NCI-H1105 (cell line): ENCODE data around the gene PRKCD.

Experiments
- DNase-seq: peaks from one replicate; lab custom pipeline; 2025; lab: John Stamatoyannopoulos, UW

Gene PRKCD

DNA sequence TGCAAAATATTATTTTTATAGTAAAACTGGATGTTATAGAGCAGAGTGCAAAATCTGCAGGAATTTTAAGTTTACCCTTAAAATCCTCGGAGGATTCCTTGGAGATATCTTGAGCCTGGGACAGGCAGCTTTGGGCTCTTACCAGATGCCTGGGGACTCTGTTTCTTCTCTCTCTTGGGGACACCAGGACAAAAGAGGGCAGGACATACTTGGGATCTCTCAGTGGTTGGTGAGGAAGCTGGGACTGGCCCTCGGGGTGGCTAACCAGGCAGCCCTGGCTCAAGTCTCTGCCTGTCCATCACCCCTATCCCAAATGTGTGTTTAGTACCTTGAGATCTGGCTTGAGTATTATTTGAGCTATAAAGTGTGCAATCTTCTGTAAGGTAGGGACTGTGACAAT is 56.2 kb downstream of the PRKCD start:
- DNase-seq: no peak

DNA sequence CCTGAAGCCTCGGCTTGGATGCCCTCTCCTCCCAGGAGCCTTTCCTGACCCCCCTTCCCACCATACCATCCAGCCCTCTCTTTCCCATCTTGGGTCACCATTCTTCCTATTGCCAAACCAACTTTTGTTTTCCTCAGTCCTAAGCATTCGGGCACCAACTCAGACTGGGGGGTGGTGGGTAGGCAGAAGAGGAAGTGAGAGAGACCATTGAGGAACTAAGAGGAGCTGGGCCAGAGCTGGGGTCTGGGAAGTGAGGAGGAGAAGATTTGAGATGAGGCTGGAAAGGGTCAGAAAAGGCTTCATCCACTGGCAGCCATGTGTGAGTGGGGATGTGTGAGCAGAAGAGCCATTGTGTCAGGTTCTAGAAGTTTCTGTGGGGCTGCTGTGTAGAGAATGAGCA is 57.1 kb downstream of the PRKCD start:
- DNase-seq: no peak

DNA sequence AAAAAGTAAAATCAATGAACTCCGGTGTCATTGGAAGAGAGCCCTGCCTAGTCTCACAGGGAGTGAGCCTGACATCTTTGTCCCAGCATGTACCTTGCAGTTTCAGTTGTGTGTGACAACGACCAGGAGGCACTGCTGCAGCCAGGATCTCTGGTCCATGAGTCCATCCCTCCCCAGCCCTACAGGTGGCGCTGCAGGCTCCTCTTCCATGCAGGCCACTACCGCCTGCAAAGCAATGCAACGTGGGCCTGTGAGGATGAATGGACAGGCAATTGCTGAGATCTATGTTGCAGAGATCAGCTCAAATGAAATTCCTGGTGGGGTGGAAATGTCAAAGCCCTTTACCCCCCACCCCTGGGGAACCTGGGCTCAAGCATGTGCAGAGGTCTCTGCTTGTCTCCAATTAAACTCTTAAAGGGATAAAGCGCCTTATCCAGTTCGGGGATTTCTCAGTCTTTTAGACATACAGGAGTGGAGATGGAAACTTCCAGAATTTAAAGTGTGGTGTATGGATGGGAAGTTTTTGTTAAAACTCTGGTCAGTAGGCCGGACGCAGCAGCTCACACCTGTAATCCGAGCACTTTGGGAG is 59.0 kb downstream of the PRKCD start:
- peak; percentile 2 for DNase-seq

DNA sequence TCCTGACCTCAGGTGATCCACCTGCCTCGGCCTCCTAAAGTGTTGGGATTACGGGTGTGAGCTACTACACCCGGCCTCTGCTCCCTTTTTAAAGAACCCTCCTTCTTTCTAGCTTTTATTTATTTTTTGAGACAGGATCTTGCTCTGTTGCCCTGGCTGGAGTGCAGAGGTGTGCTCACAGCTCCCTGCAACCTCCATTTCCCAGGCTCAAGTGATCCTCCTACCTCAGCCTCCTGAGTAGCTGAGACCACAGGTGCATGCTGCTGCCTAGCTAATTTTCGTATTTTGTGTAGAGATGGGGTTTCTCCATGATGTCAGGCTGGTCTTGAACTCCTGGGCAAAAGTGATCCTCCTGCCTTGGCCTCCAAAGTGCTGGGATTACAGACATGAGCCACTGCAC is 60.3 kb downstream of the PRKCD start:
- DNase-seq: no peak

DNA sequence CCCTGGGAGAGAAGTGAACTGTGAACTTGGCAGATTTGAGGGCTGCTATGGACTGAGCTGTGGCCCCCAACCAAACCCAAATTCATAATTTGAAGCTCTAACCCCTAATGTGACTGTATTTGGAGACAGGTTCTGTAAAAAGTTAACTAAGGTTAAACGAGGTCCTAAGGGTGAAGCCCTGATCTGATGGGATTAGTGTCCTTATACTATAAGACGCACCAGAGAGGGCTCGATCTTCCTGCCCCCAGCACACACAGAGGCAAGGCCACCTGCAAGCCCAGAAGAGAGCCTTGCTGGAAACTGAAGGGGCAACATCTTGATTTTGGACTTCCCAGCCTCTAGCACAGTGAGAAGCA is 60.8 kb downstream of the PRKCD start:
- no peak for DNase-seq

DNA sequence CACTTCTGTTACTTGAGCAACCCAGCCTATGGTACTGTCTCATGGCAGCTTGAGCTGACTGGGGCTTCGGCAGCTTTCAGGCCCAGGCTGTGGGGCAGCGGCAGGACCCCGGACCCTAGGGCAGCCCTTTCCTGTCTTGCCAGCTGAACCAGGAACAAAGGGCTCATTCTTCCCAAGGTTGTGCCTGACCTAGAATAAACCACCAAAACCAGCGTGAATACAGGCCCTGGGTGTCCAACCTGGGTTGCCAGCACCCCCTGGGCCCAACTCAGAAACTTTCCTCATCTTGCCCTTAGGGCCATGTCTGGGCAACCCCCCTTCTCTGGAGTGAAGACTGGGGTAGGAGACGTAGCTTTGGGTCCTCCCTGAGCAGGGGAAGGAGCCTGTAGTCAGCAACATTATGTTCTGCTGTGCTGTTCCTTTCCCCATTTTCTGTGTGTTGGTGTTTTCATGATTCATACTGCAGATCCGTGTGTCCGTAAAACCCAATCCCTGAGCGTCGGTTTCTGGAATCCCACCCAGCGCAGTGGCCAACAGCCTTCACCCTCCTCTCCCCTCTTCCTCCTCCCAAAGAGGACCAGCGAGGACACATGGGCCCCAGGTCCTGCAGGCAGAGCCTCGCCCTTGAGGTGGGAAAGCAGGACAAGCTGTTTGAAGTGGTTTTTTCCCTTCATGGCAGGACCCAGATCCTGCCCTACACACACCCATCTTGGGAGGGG is 61.3 kb downstream of the PRKCD start:
- no peak for DNase-seq

DNA sequence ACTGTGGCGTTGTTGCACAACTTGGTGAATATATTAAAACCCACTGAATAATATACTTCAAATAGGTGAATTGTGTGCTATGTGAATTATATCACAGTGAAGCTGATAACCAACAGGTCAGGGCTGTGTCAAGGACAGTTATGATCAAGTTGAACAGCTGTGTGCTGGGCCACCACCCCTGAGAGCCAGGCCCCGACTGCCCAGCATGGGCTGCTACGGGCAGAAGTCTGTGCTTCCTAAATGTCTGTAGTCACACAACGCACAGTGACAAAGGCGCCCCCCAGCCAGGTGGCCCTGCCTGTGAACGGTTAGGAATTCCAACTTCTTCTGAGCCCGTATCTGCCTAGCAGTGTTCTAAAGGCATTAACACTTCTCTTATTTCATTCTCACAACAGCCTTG is 62.0 kb downstream of the PRKCD start:
- no peak for DNase-seq

DNA sequence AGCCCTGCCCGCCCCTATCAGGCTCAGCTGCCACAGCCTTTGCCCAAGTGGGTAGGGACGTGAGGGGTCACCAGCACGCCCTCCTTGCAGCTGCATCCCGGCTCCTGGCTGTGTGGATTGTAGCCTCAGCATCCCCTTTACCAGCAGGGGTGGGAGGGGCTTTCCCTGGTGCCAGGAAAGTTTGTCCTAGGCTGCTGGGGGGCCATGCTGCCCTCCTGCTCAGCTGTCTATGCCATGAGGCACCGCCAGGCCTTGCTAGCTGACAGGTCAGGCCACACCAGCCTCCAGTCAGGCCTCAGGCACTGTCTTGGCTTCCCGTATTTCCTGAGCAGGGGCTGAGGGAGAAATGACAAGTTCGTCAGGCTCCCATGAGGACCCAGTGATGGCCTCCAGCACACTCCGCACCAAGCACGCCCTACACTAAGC is 62.5 kb downstream of the PRKCD start:
- no peak for DNase-seq

DNA sequence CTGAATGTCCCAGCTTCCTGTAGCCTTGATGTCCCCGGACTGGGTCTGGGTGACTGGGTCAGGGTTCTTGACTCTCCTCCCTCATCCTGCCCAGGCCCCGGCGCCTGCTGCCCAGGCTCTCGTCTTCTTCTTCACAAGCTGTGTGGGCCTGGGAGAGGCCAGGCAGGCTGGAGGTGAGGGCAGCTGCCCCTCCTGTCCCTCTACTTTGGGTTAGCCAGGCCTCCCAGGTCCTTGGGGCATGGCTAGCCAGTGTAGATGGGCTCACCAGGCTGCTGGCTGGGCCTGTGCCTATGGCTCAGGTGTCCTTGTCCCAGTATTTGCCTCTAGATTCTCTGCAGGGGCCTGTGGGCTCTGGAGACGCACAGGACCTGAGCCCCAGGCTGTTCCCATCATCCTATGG is 63.0 kb downstream of the PRKCD start:
- DNase-seq: no peak

DNA sequence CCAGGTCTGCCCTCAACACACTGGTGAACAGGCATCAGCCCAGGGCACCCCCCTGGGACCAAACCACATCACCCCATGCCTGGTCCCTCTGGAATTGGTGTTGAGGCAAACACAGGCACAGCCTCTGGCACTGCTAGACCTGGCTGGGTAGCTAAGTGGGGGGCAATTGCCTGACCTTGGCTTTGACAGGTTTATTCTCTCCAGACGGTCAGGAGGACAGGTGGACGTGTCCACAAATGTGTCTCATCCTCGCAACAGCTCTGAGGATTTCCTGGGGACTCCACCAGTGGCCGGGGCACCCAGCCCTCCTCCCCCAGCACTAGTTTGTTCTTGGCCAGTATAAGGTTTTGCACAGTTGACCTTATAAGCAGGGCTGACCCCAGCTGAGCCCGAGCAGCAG is 63.5 kb downstream of the PRKCD start:
- no peak for DNase-seq

DNA sequence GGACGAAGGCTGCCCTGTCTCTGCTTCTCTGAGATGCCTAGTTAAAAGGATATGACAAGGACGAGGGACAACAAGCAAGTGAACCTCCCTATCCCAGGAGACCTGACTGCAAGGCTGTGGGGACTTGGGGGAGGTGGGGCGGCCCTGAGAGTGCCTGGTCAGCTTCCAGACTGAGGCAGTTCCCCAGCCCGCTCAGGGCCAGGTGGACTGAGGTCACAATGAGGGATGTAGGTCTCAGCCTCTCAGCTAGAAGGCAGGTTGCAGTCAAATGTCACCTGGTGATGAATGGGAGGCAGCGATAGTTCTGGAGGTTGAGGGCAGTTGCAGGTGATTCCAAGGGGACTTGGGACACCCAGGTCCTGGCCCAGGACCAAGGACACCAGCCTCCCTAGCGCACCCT is 64.2 kb downstream of the PRKCD start:
- no peak for DNase-seq

DNA sequence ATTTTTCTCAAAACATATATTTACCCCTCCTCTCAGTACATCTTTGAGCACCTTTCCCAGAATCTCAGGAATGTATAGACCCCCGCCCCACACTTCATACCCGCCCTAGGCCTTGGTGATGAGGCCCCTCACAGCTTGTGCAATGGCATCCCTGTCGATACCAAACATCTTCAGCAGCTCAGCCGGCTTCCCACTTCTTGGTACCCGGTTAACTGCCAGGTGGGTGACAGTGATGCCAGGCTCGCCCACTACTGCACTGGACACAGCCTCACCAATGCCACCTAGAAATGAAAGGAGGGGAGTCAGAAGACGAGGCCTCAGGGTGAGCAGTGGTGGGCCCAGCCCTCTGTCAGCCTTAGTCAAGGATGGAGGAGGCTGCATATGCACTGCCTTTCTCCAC is 64.6 kb downstream of the PRKCD start:
- DNase-seq: no peak

DNA sequence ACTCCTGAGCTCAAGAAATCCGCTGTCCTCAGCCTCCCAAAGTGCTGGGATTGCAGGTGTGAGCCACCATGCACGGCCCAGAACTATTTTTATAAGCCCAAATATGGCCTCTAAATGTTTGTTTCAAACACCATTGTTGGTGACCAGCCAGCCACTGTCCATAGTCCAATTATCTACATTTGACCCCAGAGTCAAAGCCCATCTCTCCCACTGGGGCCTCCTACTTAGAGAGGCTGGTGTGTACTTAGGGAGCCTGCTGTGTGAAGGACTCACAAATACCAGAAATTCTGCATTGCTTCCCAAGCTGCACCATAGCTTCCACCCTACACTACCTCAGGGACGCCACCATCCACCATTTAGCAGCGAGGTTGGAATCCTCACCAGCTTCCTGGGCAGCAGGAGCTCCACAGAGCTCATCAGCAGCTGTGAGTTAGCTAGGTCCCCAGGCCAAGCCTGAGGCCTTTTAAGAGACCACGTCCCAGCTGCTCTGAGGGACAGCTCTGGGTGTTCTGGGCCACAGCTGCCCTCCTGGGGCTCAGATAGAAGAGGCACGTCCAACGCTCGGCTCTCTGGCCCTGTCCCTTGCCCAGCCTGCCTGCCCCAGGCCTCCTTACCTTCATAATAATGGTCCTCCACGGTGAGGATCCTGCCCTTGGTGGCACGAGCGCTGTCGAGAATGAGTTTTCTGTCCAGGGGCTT is 65.3 kb downstream of the PRKCD start:
- DNase-seq: no peak

DNA sequence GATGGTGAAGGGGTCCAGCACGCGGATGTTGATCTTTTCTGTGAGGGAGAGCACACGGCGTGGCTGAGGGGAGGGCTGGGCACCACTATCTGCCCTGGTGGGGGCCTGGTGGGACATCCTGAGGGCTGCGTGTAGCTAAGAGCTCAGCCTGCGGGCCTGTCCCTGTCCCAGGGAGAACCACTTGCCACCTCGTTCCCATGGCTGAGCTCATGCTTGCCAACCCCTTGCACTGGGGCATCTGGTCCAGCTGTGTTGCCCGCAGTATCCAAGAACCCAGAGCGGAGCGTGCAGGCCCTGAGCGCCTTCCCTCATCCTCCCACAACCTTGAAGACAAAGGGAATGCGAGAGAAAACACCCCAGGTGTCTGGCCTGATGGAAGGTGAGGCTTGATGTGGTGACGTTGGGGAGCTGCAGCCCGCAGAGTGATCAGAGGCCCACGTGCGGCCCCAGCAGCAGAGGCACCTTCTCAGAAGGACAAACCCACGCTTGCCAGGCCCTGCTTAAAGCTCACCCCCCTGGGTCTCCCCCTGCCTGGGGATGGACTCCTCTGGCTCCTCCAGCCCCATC is 65.9 kb downstream of the PRKCD start:
- DNase-seq: no peak

DNA sequence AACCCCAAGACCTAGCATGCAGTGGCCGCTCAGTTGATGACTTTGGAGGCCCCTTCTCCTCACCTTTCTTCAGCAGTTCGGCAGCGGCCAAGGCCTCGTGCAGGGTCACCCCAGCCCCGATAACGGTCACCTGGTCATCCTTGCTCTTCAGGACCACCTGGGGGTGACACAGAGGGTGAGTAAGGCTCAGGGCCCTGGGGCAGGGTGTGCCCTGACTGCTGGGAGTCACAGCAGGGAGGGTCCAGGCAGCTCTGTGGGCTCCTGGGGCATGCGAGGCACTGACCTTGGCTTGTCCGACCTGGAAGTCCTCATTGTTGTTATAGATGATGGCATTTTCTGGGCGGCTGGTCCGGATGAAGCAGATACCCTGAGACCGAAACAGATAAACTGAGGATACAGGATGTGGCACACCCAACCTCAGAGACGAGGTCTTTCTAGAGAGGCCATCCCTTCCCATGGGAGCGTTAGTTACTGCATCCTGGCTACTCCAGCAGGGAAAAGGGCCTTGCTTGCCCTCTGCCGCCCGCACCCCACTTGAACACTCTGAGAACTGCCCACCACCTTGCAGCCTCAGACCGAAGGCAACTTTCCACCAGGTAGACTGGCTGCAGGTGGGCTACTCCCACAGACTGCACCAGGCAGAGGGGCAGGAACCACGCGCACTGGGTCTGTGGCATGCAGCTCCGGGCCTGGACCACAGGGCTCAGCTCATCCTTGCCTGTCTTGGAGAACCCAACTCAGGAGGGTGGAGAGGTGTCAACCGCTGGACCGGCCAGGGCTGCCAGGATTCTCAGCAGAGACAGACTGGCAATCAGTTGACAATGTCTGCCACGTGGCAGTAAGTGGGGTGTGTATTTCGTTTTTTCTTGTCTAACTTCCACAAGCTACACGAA is 67.2 kb downstream of the PRKCD start:
- DNase-seq: no peak

DNA sequence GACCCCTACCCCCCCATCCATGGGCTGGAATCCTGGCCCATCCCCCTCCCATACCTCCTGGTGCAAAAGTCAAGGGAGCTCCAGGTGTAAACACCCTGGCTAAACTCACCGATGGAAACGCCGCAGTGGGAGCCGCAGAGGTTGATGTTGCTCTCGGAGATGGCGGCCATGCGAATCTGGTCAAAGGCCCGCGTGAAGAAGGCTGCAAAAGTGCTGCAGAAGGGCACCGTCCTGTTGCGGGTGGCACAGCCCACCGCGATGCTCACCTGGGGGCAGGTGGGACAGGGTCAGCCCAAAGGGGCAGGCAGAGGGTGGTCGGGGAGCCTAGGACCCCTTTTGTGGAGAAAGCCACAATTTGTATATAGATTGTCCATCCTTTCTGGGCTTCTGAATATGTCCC is 68.2 kb downstream of the PRKCD start:
- no peak for DNase-seq

DNA sequence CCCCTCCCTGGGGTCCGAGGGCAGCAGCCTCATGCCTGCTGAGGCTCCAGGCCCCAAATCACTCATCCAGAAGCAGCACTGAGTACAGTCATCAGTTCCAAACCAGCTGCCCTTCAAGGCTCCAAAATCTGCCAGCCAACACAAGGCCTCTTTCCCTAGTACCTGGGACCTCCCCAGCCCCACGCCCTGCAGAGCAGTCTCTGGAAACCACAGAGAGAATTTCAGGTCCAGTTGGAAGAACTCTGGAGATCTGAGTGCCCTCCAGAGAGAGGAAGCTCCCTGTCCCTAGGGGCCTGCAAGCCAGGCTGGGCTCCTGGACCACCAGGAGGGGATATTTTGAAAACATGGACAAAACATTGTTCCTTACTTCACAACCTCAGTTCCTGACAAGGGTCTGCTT is 68.6 kb downstream of the PRKCD start:
- DNase-seq: no peak

DNA sequence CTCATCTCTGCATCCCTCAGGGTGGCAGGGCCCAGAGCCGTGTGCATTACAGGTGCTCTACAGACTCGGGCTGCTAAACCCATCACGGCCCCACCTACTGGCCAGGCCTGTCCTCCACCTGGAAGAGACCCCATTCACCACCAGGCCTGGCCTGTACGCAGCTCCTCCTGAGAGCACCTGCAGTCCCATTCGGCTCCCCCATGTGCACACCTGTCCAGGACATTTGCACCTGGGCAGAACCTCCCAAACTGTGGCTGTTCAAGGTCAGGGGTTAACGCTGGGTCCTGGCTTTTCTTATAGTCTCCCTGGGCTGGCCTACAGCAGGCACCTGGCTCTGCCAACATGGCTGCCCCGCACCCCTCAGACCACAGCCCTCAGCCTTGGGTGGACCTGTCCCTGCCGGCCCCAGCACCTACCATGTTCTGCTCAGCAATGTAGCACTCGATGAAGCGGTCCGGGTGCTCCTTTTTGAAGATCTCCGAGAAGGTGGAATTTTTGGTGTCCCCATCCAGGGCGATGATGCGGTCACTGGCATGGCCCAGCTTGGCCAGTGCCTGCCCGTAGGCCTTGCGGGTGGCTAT is 69.1 kb downstream of the PRKCD start:
- no peak for DNase-seq

DNA sequence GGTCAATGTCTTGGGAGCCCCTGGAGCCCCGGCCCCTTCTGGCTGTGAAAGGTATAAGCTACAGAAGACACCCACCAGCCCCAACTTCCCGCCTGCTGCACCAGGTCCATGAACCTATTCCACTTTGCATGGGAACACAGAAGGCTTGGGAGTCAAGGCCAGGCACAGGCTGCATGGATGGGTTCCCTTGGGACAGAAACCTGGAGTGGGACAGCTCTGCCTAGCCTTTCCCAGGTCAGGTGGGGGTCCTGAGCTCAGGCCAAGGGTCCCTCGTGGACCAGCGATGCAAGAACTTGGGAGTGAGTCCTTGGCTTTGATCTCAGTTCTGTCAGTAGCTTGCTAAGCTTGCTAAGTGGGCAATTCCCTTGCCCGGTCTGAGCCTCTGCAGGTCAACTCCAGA is 69.8 kb downstream of the PRKCD start:
- DNase-seq: no peak

DNA sequence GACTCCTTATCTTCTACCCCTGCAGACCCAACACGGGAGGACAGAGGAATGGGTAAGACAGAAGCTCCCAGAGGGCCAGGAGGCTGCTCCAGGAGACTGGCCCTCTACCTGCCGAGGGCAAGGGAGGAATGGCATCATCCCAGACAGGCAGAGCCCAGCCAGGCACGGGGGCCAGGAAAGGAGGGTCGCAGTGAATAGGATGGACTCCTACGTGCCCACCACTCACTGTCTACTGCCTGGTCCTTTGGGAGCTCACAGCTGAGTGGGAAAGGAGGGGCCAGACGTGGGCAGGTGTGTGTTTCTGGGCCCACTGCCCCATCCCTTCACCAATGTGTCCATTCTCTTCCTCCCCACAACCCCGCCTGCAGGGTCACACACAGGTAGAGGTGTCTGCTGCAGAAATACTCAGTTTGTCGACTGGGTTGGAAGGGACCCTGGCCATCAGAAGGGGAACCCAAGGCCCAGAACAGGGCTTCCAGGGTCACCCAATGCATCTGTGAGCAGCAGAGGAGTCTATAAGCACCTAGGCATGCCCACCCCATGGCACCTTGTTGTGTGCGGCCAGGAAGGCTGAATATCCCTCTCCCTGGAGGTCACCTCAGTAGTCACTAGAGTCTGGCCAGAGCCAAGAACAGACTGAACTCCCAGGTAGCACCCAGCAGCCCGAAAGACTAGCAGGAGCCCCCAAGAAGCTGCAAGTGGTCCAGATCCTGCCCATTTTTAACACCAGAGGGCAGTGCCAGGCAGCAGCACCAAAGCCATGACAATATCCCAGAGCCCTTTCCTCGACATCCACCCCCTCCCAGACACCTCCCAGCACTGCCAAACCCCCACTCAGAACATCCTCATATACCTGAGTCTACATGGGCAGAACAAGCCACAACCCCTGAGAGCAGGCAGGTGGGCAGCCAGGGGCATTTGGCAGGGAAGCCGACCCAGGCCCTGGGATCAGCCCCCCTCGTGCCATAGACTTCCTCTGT is 70.8 kb downstream of the PRKCD start:
- no peak for DNase-seq
